Measurements from ENCODE around the gene DNAJB9.

GRCh38 chr7:108581655-108582491 is 12.2 kb downstream of the DNAJB9 start:
- TF ChIP-seq HOXA7 (CRISPR knock-in tag; IDR thresholded peaks at IDR 0.05) (no peak), ZBTB2 (CRISPR knock-in tag; IDR thresholded peaks at IDR 0.05; ENCODE audit: low read depth) (no peak), ZBTB33 (CRISPR knock-in tag; IDR thresholded peaks at IDR 0.05) (no peak), PCBP1 (IDR thresholded peaks at IDR 0.05; ENCODE audit: borderline replicate concordance, low read depth, low read length) (no peak), HNRNPH1 (optimal IDR thresholded peaks at IDR 0.05; ENCODE audit: low read depth, low read length) (no peak)
- TF ChIP-seq, protein P1, sequence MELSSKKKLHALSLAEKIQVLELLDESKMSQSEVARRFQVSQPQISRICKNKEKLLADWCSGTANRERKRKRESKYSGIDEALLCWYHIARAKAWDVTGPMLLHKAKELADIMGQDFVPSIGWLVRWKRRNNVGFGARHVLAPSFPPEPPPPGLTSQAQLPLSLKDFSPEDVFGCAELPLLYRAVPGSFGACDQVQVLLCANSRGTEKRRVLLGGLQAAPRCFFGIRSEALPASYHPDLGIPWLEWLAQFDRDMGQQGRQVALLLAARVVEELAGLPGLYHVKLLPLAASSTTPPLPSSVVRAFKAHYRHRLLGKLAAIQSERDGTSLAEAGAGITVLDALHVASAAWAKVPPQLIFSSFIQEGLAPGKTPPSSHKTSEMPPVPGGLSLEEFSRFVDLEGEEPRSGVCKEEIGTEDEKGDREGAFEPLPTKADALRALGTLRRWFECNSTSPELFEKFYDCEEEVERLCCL (CRISPR knock-in tag; IDR thresholded peaks at IDR 0.05; ENCODE audit: borderline replicate concordance), result no peak
